Measurements from ENCODE around the gene RGS17. TPM values are rescaled to one million over a fixed set of nuclear protein-coding genes. Genes with fewer than 3 reads are reported as not detected.

Gene RGS17
- total RNA-seq, 1 experiment from 2014 or later: 0.70 TPM

DNA sequence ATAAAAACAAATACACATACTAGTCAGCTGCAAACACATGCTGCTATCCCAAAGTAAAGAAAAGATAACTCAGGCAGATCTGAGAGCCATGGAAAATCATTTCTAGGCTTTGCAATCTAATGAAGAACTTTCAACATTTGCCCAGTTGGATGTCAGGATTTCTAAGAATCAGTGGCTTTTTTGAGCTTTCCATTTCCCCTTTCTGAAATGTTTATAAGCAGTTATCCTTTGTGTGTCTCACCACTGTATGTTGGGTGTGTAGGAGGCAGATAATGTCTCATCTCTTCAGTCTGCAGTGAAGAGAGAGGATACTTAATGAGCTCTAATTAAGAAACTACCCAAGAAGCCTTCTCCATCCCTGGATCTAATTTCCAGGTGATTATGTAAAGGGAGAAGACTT lies 43.6 kb downstream of the RGS17 start:
- BruUV-seq (replicated peaks): no TSS peak
- Histone ChIP-seq H3K27me3 (ENCODE audit: insufficient read depth, low read depth) (no peaks in the 10 kb centered on the region), H3K27ac (no peak overlapping the region), H4K20me1 (ENCODE audit: insufficient read depth) (no peaks in the 10 kb centered on the region), H3K79me2 (ENCODE audit: low read depth) (no peaks in the 10 kb centered on the region), H3K36me3 (ENCODE audit: low read depth) (no peaks in the 10 kb centered on the region), H3K4me1 (replicated peaks; ENCODE audit: insufficient read depth) (peaks cover 29% of the 10 kb centered on the region), H2AFZ (no peak overlapping the region), H3K4me2 (no peak overlapping the region), H3K9me3 (ENCODE audit: insufficient read depth, low read depth) (no peaks in the 10 kb centered on the region), H3F3A (ENCODE audit: insufficient read depth, low read depth) (peaks cover 6% of the 10 kb centered on the region; the same call in 1 of the 2 replicates), H3K4me3 (no peak overlapping the region), H3K9me2 (ENCODE audit: insufficient read depth) (no peaks in the 10 kb centered on the region)
- POLR2A ChIA-PET (ENCODE audit: unreplicated experiment): no interaction called here
- DNase-seq: no peak
- TF ChIP-seq, protein P1, sequence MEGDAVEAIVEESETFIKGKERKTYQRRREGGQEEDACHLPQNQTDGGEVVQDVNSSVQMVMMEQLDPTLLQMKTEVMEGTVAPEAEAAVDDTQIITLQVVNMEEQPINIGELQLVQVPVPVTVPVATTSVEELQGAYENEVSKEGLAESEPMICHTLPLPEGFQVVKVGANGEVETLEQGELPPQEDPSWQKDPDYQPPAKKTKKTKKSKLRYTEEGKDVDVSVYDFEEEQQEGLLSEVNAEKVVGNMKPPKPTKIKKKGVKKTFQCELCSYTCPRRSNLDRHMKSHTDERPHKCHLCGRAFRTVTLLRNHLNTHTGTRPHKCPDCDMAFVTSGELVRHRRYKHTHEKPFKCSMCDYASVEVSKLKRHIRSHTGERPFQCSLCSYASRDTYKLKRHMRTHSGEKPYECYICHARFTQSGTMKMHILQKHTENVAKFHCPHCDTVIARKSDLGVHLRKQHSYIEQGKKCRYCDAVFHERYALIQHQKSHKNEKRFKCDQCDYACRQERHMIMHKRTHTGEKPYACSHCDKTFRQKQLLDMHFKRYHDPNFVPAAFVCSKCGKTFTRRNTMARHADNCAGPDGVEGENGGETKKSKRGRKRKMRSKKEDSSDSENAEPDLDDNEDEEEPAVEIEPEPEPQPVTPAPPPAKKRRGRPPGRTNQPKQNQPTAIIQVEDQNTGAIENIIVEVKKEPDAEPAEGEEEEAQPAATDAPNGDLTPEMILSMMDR (conservative IDR thresholded peaks at IDR 0.05): no peak
- TF ChIP-seq EZH2 (IDR thresholded peaks at IDR 0.05; ENCODE audit: low read depth): no peak
- CTCF ChIA-PET: no interaction called here
- intact Hi-C loops (cut with micrococcal nuclease; ENCODE audit: unreplicated experiment): no loop called here

DNA sequence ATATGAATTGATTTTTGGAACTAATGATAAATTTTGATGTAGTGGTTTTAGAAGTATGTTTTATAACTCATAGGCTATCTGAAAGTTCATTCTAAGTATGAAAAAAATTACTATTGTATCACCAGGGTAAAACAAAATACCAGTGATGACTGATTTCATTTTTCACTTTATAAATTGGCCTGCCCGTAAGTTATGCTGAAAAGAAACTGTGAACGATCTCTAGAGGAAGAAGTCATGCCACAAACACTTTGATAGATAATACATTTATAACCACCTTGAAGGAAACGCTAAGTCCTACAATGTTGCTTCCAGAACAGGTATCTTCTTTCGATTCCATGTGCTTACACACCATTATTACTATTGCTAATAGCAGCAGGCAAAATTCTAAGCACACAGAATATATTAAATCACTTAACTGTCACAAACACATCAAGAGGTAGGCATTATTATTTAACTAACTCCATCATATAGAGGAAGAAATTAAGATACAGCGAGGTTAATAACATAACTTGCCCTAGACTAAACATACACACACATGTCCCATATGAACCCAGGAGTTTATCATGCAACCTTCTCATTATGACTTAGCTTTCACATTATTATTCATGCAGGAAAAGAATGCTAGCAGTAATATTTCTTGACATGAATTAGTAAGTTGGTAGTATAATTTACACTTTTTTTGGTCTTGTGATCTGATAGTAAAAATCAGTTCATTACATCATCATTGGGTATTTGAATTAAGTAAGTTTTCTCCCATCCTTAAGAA lies 44.7 kb downstream of the RGS17 start:
- no peaks in the 10 kb centered on the region for H4K20me1 ChIP-seq (ENCODE audit: insufficient read depth)
- no peak overlapping the region for H2AFZ ChIP-seq
- H3K27ac ChIP-seq: no peak overlapping the region
- no peaks in the 10 kb centered on the region for H3K9me2 ChIP-seq (ENCODE audit: insufficient read depth)
- H3K27me3 ChIP-seq (ENCODE audit: insufficient read depth, low read depth): no peaks in the 10 kb centered on the region
- H3K79me2 ChIP-seq (ENCODE audit: low read depth): no peaks in the 10 kb centered on the region
- CTCF ChIA-PET: no interaction called here
- no peaks in the 10 kb centered on the region for H3K36me3 ChIP-seq (ENCODE audit: low read depth)
- peaks cover 3% of the 10 kb centered on the region; the same call in 1 of the 2 replicates for H3F3A ChIP-seq (ENCODE audit: insufficient read depth, low read depth)
- intact Hi-C loops (cut with micrococcal nuclease; ENCODE audit: unreplicated experiment): no loop called here
- DNase-seq: no peak
- peaks cover 22% of the 10 kb centered on the region for H3K4me1 ChIP-seq (replicated peaks; ENCODE audit: insufficient read depth)
- H3K4me2 ChIP-seq: no peak overlapping the region
- TF ChIP-seq, protein P1 (conservative IDR thresholded peaks at IDR 0.05): no peak
- TF ChIP-seq EZH2 (IDR thresholded peaks at IDR 0.05; ENCODE audit: low read depth): no peak
- POLR2A ChIA-PET (ENCODE audit: unreplicated experiment): no interaction called here
- H3K4me3 ChIP-seq: no peak overlapping the region
- BruUV-seq (replicated peaks): no TSS peak
- H3K9me3 ChIP-seq (ENCODE audit: insufficient read depth, low read depth): peaks cover 4% of the 10 kb centered on the region; the same call in 1 of the 2 replicates

DNA sequence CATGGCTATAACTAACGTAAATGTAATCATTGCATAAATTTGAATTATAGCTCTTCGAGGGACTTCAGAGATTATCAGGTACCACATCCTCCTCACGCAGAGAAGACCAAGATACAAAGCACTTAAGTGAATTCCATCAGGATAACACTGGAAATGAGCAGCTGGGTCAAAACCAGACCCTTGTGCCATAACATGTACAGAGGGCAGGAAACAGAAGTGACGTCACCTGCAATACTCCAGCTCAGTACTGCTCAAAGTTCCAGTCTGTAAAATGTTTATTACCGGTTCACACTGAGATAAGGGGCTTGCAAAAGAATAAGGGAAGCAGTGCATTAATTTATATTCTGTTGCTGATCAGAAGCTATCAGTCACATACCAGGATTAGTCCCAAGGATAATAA lies 45.8 kb downstream of the RGS17 start:
- Histone ChIP-seq H4K20me1 (ENCODE audit: insufficient read depth) (no peaks in the 10 kb centered on the region), H2AFZ (no peak overlapping the region), H3K9me3 (ENCODE audit: insufficient read depth, low read depth) (peaks cover 4% of the 10 kb centered on the region; the same call in 1 of the 2 replicates), H3K4me3 (no peak overlapping the region), H3K4me2 (no peak overlapping the region), H3K36me3 (ENCODE audit: low read depth) (no peaks in the 10 kb centered on the region), H3K4me1 (replicated peaks; ENCODE audit: insufficient read depth) (peaks cover 13% of the 10 kb centered on the region), H3F3A (ENCODE audit: insufficient read depth, low read depth) (no peaks in the 10 kb centered on the region), H3K79me2 (ENCODE audit: low read depth) (no peaks in the 10 kb centered on the region), H3K27ac (no peak overlapping the region), H3K9me2 (ENCODE audit: insufficient read depth) (no peaks in the 10 kb centered on the region), H3K27me3 (ENCODE audit: insufficient read depth, low read depth) (no peaks in the 10 kb centered on the region)
- POLR2A ChIA-PET (ENCODE audit: unreplicated experiment): no interaction called here
- CTCF ChIA-PET: no interaction called here
- no TSS peak for BruUV-seq (replicated peaks)
- intact Hi-C loops (cut with micrococcal nuclease; ENCODE audit: unreplicated experiment): no loop called here
- no peak for DNase-seq
- TF ChIP-seq EZH2 (IDR thresholded peaks at IDR 0.05; ENCODE audit: low read depth): no peak
- TF ChIP-seq, protein P1 (conservative IDR thresholded peaks at IDR 0.05): no peak
